ENCODE measurements around the gene ASCL5.

DNA sequence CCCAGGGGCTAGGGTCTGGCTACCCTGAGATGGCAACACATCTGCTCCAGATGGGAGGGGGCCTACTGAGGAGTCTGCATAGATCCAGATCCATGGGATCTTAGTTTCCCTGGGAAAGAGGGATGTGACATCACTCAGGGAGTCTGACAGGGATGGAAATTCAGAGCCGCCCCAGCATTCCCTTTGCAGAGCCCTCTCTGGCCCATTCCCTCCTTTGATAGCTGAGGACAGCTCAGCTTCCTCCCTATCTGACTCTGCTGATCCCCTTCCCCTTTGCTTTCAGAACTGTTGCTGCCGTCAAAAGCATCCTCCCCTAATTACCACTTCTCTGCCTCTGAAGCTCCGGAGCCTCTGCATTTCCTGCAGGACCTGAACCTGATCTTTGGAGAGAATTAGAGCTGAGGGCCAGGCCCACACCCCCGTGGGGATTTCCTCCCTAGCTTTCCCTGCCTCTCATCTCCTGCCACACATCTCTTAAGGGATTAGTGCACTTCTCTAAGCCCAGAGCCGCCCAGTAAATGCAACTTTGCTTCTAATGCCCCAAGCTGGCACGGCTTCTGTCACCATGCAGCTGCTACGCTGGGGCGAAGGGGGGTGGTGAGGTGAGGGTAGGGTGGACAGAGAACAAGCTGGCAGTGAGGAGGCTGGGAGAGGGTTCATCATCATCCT, 9.5 kb upstream of the ASCL5 start:
- TF ChIP-seq CTCF (IDR thresholded peaks at IDR 0.05; ENCODE audit: low read depth, low read length, poor library complexity, severe bottlenecking) (no peak), EZH2phosphoT487 (IDR thresholded peaks at IDR 0.05; ENCODE audit: borderline replicate concordance, low read length) (no peak)
